PC-9 (cell line): ENCODE measurements around the gene KRT39. TPM values are rescaled to one million over a fixed set of nuclear protein-coding genes. Genes with fewer than 3 reads are reported as not detected.

Experiments used
- BruUV-seq: library from RNA; stranded (reverse); fragments of 400-500 nt; replicated peaks from 2 replicates; lab custom pipeline; 2021; lab: Mats Ljungman, UMichigan
- CTCF ChIA-PET: fragments of 300-600 bp; sonication (Branson Sonifier 250); formaldehyde crosslinking; loops from one replicate; lab custom pipeline; 2022; ENCODE audit warnings: antibody characterized with exemption; lab: Charles Lee
- POLR2A ChIA-PET: fragments of 300-600 bp; sonication (Branson Sonifier 250); formaldehyde crosslinking; loops from one replicate; lab custom pipeline; 2022; ENCODE audit warnings: antibody characterized with exemption; ENCODE audit not compliant: unreplicated experiment; lab: Charles Lee
- DNase-seq, 2 experiments: peaks; one replicate each; pipeline versions ENCODE4 v3.0.0 to v3.0.0-alpha.2; 2015 to 2022; ENCODE audit warnings: mixed read lengths in 1 of 2
- H2AFZ ChIP-seq: fragments of 200-600 bp; sonication (generic); 2 replicates; pipeline ENCODE4 v1.8.1; 2017; ENCODE audit warnings: antibody characterized with exemption
- H3F3A ChIP-seq: fragments of 200-600 bp; sonication (generic); 2 replicates; pipeline ENCODE4 v1.8.1; 2017; ENCODE audit warnings: antibody characterized with exemption, mild to moderate bottlenecking, low read depth; ENCODE audit not compliant: insufficient read depth
- H3K27ac ChIP-seq: fragments of 200-600 bp; sonication (generic); 2 replicates; pipeline ENCODE4 v1.6.1; 2016; ENCODE audit warnings: mixed run types
- H3K27me3 ChIP-seq: fragments of 200-600 bp; sonication (generic); 2 replicates; pipeline ENCODE4 v1.6.1; 2016; ENCODE audit warnings: low read depth, mixed run types; ENCODE audit not compliant: insufficient read depth
- H3K36me3 ChIP-seq: fragments of 200-600 bp; sonication (generic); 2 replicates; pipeline ENCODE4 v1.6.1; 2016; ENCODE audit warnings: low read depth, mixed run types
- H3K4me1 ChIP-seq: fragments of 200-600 bp; sonication (generic); replicated peaks from 2 replicates; pipeline ENCODE4 v1.6.1; 2016; ENCODE audit warnings: mixed run types; ENCODE audit not compliant: insufficient read depth
- H3K4me2 ChIP-seq: fragments of 200-600 bp; sonication (generic); 2 replicates; pipeline ENCODE4 v1.6.1; 2017; ENCODE audit warnings: mixed run types
- H3K4me3 ChIP-seq: fragments of 200-600 bp; sonication (generic); 2 replicates; pipeline ENCODE4 v1.6.1; 2016; ENCODE audit warnings: mixed run types
- H3K79me2 ChIP-seq: fragments of 200-600 bp; sonication (generic); 2 replicates; pipeline ENCODE4 v1.6.1; 2017; ENCODE audit warnings: low read depth, mixed run types
- H3K9me2 ChIP-seq: fragments of 200-600 bp; sonication (generic); 2 replicates; pipeline ENCODE4 v1.8.1; 2017; ENCODE audit warnings: mild to moderate bottlenecking; ENCODE audit not compliant: insufficient read depth
- H3K9me3 ChIP-seq: fragments of 200-600 bp; sonication (generic); 2 replicates; pipeline ENCODE4 v1.8.1; 2016; ENCODE audit warnings: low read depth; ENCODE audit not compliant: insufficient read depth
- H4K20me1 ChIP-seq: fragments of 200-600 bp; sonication (generic); 2 replicates; pipeline ENCODE4 v1.8.1; 2017; ENCODE audit not compliant: insufficient read depth
- EZH2 ChIP-seq: fragments of 200-600 bp; sonication (generic); IDR thresholded peaks from 2 replicates; pipeline ENCODE4 v1.8.0; 2017; ENCODE audit warnings: antibody characterized with exemption, low read depth
- intact Hi-C: fragments of 100-400 bp; cut with micrococcal nuclease; formaldehyde crosslinking; loops from one replicate; pipeline ENCODE4 v1.10.0; 2022; ENCODE audit not compliant: unreplicated experiment
- total RNA-seq: library from RNA; stranded (reverse); gene quantifications from 2 replicates; pipeline ENCODE4 v1.2.3, GENCODE V29; 2021
- TF ChIP-seq, protein P1 (sequence below): fragments of 200-600 bp; sonication (generic); conservative IDR thresholded peaks from 2 replicates; pipeline ENCODE4 v1.6.1; 2017; ENCODE audit warnings: mixed run types, antibody characterized with exemption, mild to moderate bottlenecking, moderate library complexity

KRT39 gene
- total RNA-seq, 1 experiment from 2014 or later = not detected

GRCh38 chr17:40936437-40936971, 30.2 kb downstream of the KRT39 start:
- H3K9me3 ChIP-seq = no peaks in the 10 kb centered on the region
- peaks cover 18% of the 10 kb centered on the region; the same call in 1 of the 2 replicates for H3F3A ChIP-seq
- no peaks in the 10 kb centered on the region for H3K27me3 ChIP-seq
- peak overlapping the region; percentile 59 for H3K4me3 ChIP-seq
- BruUV-seq = no TSS peak
- H3K4me2 ChIP-seq = peak overlapping the region; percentile 53
- ChIA-PET CTCF (no interaction called here), POLR2A (no interaction called here)
- H2AFZ ChIP-seq = no peak overlapping the region
- H3K9me2 ChIP-seq = no peaks in the 10 kb centered on the region; the same call in 1 of the 2 replicates
- no peaks in the 10 kb centered on the region for H4K20me1 ChIP-seq
- DNase-seq = peak in 1 of 2 experiments; percentile 82
- H3K4me1 ChIP-seq = peaks cover 28% of the 10 kb centered on the region; the same call in 1 of the 2 replicates
- intact Hi-C loops = no loop called here
- peak overlapping the region; percentile 71 for H3K27ac ChIP-seq
- H3K36me3 ChIP-seq = peaks cover 11% of the 10 kb centered on the region; the same call in 1 of the 2 replicates
- TF ChIP-seq, protein P1, sequence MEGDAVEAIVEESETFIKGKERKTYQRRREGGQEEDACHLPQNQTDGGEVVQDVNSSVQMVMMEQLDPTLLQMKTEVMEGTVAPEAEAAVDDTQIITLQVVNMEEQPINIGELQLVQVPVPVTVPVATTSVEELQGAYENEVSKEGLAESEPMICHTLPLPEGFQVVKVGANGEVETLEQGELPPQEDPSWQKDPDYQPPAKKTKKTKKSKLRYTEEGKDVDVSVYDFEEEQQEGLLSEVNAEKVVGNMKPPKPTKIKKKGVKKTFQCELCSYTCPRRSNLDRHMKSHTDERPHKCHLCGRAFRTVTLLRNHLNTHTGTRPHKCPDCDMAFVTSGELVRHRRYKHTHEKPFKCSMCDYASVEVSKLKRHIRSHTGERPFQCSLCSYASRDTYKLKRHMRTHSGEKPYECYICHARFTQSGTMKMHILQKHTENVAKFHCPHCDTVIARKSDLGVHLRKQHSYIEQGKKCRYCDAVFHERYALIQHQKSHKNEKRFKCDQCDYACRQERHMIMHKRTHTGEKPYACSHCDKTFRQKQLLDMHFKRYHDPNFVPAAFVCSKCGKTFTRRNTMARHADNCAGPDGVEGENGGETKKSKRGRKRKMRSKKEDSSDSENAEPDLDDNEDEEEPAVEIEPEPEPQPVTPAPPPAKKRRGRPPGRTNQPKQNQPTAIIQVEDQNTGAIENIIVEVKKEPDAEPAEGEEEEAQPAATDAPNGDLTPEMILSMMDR = no peak
- no peak for TF ChIP-seq EZH2
- H3K79me2 ChIP-seq = peaks cover 32% of the 10 kb centered on the region

- H3K4me1 ChIP-seq = peaks cover 28% of the 10 kb centered on the region; the same call in 1 of the 2 replicates
- H3F3A ChIP-seq = peaks cover 18% of the 10 kb centered on the region; the same call in 1 of the 2 replicates
These were observed 31.1 kb downstream of the KRT39 start for GRCh38 chr17:40935624-40936023.

DNA sequence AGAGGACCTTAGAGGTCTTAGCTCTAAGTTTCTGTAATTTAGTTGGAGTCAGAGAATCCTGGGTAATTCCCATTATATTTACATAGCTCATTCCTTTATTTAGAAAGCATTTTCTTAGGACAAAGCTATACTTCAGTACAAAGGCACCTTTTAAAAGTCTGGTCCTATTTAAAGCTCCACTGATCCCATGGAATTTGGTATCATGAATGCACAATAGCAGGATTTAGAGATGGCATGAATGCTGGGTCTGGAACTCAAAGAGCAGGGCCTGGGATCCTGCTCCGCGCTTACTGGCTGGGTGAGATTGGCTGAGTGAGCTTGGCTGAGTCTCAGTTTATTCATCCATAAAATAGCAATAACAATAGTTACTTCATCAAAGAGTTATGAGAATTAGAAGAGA, 34.1 kb downstream of the KRT39 start:
- intact Hi-C loops = no loop called here
- peaks cover 22% of the 10 kb centered on the region; the same call in 1 of the 2 replicates for H3K36me3 ChIP-seq
- no peak overlapping the region for H3K27ac ChIP-seq
- no peaks in the 10 kb centered on the region for H3K9me2 ChIP-seq
- no peak overlapping the region for H3K4me3 ChIP-seq
- CTCF ChIA-PET = no interaction called here
- H3K4me2 ChIP-seq = peak overlapping the region; percentile 53; the same call in 1 of the 2 replicates
- TF ChIP-seq, protein P1 = no peak
- TF ChIP-seq EZH2 = no peak
- peaks cover 9% of the 10 kb centered on the region; the same call in 1 of the 2 replicates for H3F3A ChIP-seq
- H3K9me3 ChIP-seq = no peaks in the 10 kb centered on the region
- peaks cover 32% of the 10 kb centered on the region for H3K79me2 ChIP-seq
- H4K20me1 ChIP-seq = no peaks in the 10 kb centered on the region
- POLR2A ChIA-PET = interaction anchor here (0.6 kb wide), 1 partner anchor 113 kb away, joined by 10 read pairs; no protein-coding TSS in a partner anchor
- H3K4me1 ChIP-seq = peaks cover 13% of the 10 kb centered on the region; the same call in 1 of the 2 replicates
- BruUV-seq = no TSS peak
- no peak for DNase-seq
- no peak overlapping the region for H2AFZ ChIP-seq
- no peaks in the 10 kb centered on the region for H3K27me3 ChIP-seq

More at GRCh38 chr17:40935624-40936023, 31.1 kb downstream of the KRT39 start:
- CTCF ChIA-PET = no interaction called here
- peak overlapping the region; percentile 53 for H3K4me2 ChIP-seq
- no TSS peak for BruUV-seq
- POLR2A ChIA-PET = no interaction called here
- intact Hi-C loops = no loop called here
- H3K9me2 ChIP-seq = no peaks in the 10 kb centered on the region; the same call in 1 of the 2 replicates
- peaks cover 32% of the 10 kb centered on the region for H3K79me2 ChIP-seq
- peak in 1 of 2 experiments; percentile 3 for DNase-seq
- no peaks in the 10 kb centered on the region for H3K9me3 ChIP-seq
- H3K36me3 ChIP-seq = peaks cover 11% of the 10 kb centered on the region; the same call in 1 of the 2 replicates
- peak overlapping the region; percentile 65; the same call in 1 of the 2 replicates for H3K27ac ChIP-seq
- no peak overlapping the region for H2AFZ ChIP-seq
- peak overlapping the region; percentile 59 for H3K4me3 ChIP-seq
- TF ChIP-seq EZH2 = no peak
- TF ChIP-seq, protein P1 = no peak
- no peaks in the 10 kb centered on the region for H3K27me3 ChIP-seq
- no peaks in the 10 kb centered on the region for H4K20me1 ChIP-seq
